Mesendoderm (in vitro differentiated cells): ENCODE measurements around the gene CCL21.

ENCODE experiments used
- DNase-seq: peaks from one replicate; pipeline ENCODE4 v3.0.0; 2013
- H2AK5ac ChIP-seq: 2 replicates; pipeline ENCODE4 v1.6.1; 2013; ENCODE audit warnings: low read length, inconsistent platforms
- H2BK120ac ChIP-seq: 2 replicates; pipeline ENCODE4 v1.6.1; 2013; ENCODE audit warnings: low read depth, mild to moderate bottlenecking, low read length, moderate library complexity, mixed read lengths
- H2BK15ac ChIP-seq: replicated peaks from 2 replicates; pipeline ENCODE4 v1.6.1; 2013; ENCODE audit warnings: low read depth, mild to moderate bottlenecking, moderate library complexity
- H2BK5ac ChIP-seq: 2 replicates; pipeline ENCODE4 v1.6.1; 2013; ENCODE audit warnings: low read length, inconsistent platforms
- H3K18ac ChIP-seq: 2 replicates; pipeline ENCODE4 v1.6.1; 2013; ENCODE audit warnings: mild to moderate bottlenecking, low read length, mixed read lengths
- H3K23ac ChIP-seq: one replicate; pipeline ENCODE4 v1.6.1; 2013; ENCODE audit warnings: low read length
- H3K27ac ChIP-seq: 2 replicates; pipeline ENCODE4 v1.5.1; 2013; ENCODE audit warnings: low read depth, mild to moderate bottlenecking, inconsistent platforms, low read length, moderate library complexity
- H3K27me3 ChIP-seq: 2 replicates; pipeline ENCODE4 v1.6.1; 2013; ENCODE audit warnings: low read length, control low read depth, mild to moderate bottlenecking, inconsistent platforms; ENCODE audit not compliant: insufficient read depth, poor library complexity
- H3K36me3 ChIP-seq: 2 replicates; pipeline ENCODE4 v1.6.1; 2013; ENCODE audit warnings: low read length, inconsistent platforms; ENCODE audit not compliant: control insufficient read depth, insufficient read depth
- H3K4ac ChIP-seq: one replicate; pipeline ENCODE4 v1.6.1; 2013; ENCODE audit warnings: low read depth, mild to moderate bottlenecking, low read length, moderate library complexity
- H3K4me1 ChIP-seq: 2 replicates; pipeline ENCODE4 v1.6.1; 2013; ENCODE audit warnings: low read depth, low read length, inconsistent platforms; ENCODE audit not compliant: control insufficient read depth
- H3K4me2 ChIP-seq: 2 replicates; pipeline ENCODE4 v1.6.1; 2013; ENCODE audit warnings: low read length
- H3K4me3 ChIP-seq: 2 replicates; pipeline ENCODE4 v1.5.1; 2013; ENCODE audit warnings: mild to moderate bottlenecking, low read length
- H3K56ac ChIP-seq: one replicate; pipeline ENCODE4 v1.6.1; 2013; ENCODE audit warnings: low read length
- H3K79me1 ChIP-seq: 2 replicates; pipeline ENCODE4 v1.6.1; 2013; ENCODE audit warnings: low read length, inconsistent platforms
- H3K79me2 ChIP-seq: 2 replicates; pipeline ENCODE4 v1.6.1; 2013; ENCODE audit warnings: mild to moderate bottlenecking, low read length; ENCODE audit not compliant: control insufficient read depth, insufficient read depth
- H3K9ac ChIP-seq: 2 replicates; pipeline ENCODE4 v1.6.1; 2013; ENCODE audit warnings: low read length, inconsistent platforms
- H4K5ac ChIP-seq: one replicate; pipeline ENCODE4 v1.6.1; 2013; ENCODE audit warnings: low read length
- H4K8ac ChIP-seq: one replicate; pipeline ENCODE4 v1.6.1; 2013; ENCODE audit warnings: low read depth, mild to moderate bottlenecking, control low read depth, low read length, moderate library complexity
- WGBS: extraction: QIAGEN DNeasy Blood & Tissue Kit; methylation state at CpG from one replicate; pipeline ENCODE4 v1.1.7; 2013; ENCODE audit warnings: low lambda C conversion rate, missing lambda C conversion rate; ENCODE audit not compliant: insufficient coverage; ENCODE audit errors: extremely low coverage; 5-methylcytosine and 5-hydroxymethylcytosine counted together

Gene CCL21

DNA sequence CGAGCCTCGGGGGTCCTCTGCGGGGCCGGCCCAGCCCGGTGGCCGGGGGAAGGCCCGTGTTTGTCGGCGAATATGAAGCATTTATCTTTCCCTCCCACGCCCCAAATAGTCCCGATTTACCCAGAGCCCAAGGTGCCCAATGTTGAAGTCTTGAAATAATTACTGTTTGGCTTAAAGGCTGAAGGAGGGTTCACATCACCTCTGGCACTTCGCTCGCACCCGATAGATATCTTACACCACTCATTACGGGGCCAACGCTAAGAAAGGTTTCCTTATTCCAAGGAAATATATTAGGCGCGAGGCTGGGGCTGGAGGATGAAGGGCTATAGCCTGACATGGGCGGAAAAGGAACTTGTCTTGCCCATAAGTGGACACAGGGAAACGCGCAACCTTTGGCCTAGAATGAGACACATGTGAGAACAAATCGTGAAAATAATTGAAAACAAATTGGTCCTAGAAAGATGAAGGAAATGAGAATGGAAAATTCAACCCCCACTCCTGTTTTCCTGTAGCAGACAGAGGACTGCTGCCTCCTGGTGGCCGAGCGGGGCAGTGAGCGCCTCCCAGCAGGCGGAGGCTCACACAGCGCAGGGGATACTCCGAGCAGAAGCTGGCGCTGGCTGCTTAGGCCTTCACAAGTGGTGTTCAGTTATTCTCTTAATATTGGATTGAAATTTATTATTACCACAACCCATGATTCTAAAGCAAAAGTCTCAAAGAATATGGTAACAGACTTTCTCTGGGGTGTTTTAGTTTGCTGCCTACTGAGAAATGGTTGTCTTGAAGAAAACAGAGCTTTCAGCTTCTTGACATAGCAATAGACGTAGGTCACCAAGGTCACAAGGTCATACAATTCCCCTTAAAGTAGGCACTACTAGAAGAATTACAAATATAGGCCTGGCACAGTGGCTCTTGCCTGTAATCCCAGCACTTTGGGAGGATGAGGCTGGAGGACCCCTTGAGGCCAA is 7.9 kb downstream of the CCL21 start:
- peak overlapping the region; percentile 81 for H3K56ac ChIP-seq
- no peak overlapping the region for H4K5ac ChIP-seq
- WGBS = no CpG with 5 or more reads among the region's 30 CpGs
- no peak overlapping the region for H3K4me3 ChIP-seq
- H3K79me1 ChIP-seq = no peaks in the 10 kb centered on the region
- no peak overlapping the region for H3K27ac ChIP-seq
- peak overlapping the region; percentile 54 for H3K9ac ChIP-seq
- H3K27me3 ChIP-seq = peaks cover 15% of the 10 kb centered on the region
- H2AK5ac ChIP-seq = no peak overlapping the region
- no peak overlapping the region for H2BK15ac ChIP-seq
- no peak overlapping the region for H3K4ac ChIP-seq
- no peak overlapping the region for H4K8ac ChIP-seq
- no peaks in the 10 kb centered on the region for H3K36me3 ChIP-seq
- H3K4me1 ChIP-seq = peaks cover 2% of the 10 kb centered on the region
- DNase-seq = peak; percentile 76
- no peak overlapping the region for H3K23ac ChIP-seq
- H3K4me2 ChIP-seq = peak overlapping the region; percentile 54
- H3K79me2 ChIP-seq = no peaks in the 10 kb centered on the region
- H2BK5ac ChIP-seq = no peak overlapping the region
- peak overlapping the region; percentile 72 for H3K18ac ChIP-seq
- H2BK120ac ChIP-seq = no peak overlapping the region

GRCh38 chr9:34701023-34701768 is 8.7 kb downstream of the CCL21 start:
- Histone ChIP-seq H3K4me2 (peak overlapping the region; percentile 54), H3K18ac (peak overlapping the region; percentile 72), H2BK15ac (no peak overlapping the region), H3K9ac (peak overlapping the region; percentile 54), H4K8ac (no peak overlapping the region), H3K23ac (peak overlapping the region; percentile 66), H4K5ac (no peak overlapping the region), H2AK5ac (no peak overlapping the region), H3K4me1 (peaks cover 2% of the 10 kb centered on the region), H2BK120ac (no peak overlapping the region), H3K79me2 (no peaks in the 10 kb centered on the region), H3K36me3 (no peaks in the 10 kb centered on the region), H2BK5ac (no peak overlapping the region), H3K79me1 (no peaks in the 10 kb centered on the region), H3K27ac (no peak overlapping the region), H3K4ac (peak overlapping the region; percentile 65), H3K27me3 (peaks cover 15% of the 10 kb centered on the region), H3K4me3 (no peak overlapping the region), H3K56ac (peak overlapping the region; percentile 81)
- peak; percentile 81 for DNase-seq
- WGBS = no CpG with 5 or more reads among the region's 52 CpGs

DNA sequence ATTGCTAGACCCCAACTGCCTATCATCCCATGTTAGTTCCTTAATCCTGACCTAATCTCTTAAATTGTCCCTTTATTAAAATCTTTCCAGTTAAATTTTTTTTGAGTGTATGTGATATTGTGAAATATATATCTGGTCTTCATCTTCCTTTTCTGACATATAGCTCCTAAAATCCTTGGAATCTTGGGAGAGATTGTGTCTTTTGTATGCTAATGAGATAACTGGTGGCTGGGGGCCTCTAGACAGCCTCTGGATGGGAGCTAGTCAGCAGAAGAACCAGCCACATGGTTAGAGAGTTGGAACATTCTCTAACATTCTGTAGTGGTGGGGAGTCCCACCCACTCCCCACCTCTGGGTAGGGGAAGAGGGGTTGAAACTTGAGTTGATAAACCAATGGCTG is 15.1 kb downstream of the CCL21 start:
- H3K4me1 ChIP-seq = no peaks in the 10 kb centered on the region
- no peak overlapping the region for H3K27ac ChIP-seq
- H3K36me3 ChIP-seq = no peaks in the 10 kb centered on the region
- H3K23ac ChIP-seq = no peak overlapping the region
- H3K9ac ChIP-seq = no peak overlapping the region
- H3K56ac ChIP-seq = no peak overlapping the region
- peak; percentile 63 for DNase-seq
- H3K27me3 ChIP-seq = peaks cover 2% of the 10 kb centered on the region
- H2BK5ac ChIP-seq = no peak overlapping the region
- no peak overlapping the region for H3K4me3 ChIP-seq
- H2AK5ac ChIP-seq = no peak overlapping the region
- H4K5ac ChIP-seq = no peak overlapping the region
- no peaks in the 10 kb centered on the region for H3K79me1 ChIP-seq
- no peak overlapping the region for H3K4me2 ChIP-seq
- no peak overlapping the region for H3K4ac ChIP-seq
- H3K18ac ChIP-seq = no peak overlapping the region
- no peak overlapping the region for H2BK120ac ChIP-seq
- no peak overlapping the region for H4K8ac ChIP-seq
- H3K79me2 ChIP-seq = no peaks in the 10 kb centered on the region
- H2BK15ac ChIP-seq = no peak overlapping the region

DNA sequence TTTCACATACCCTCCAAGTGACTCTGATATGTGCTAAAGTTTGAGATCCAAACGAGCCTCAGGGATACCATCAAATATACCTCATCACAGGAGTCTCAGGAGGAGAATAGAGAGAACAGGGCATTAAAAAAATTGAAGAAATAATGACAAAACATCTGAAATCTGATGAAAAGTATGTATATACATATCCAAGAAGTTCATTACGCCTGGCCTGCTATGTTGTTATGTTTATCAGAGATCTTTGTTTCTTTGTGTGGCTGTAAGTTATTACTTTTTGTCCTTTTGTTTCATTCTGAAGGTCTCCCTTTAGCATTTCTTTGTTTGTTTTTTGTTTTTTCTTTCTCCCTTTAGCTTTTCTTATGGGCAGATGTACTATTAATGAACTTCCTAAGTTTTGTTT is 16.4 kb downstream of the CCL21 start:
- H3K18ac ChIP-seq = no peak overlapping the region
- no peak overlapping the region for H2BK5ac ChIP-seq
- no peak overlapping the region for H2BK120ac ChIP-seq
- no peak overlapping the region for H3K4ac ChIP-seq
- no peak overlapping the region for H3K4me2 ChIP-seq
- no peaks in the 10 kb centered on the region for H3K4me1 ChIP-seq
- H4K8ac ChIP-seq = no peak overlapping the region
- H2AK5ac ChIP-seq = no peak overlapping the region
- H2BK15ac ChIP-seq = no peak overlapping the region
- H3K56ac ChIP-seq = no peak overlapping the region
- no peak for DNase-seq
- H3K4me3 ChIP-seq = no peak overlapping the region
- no peaks in the 10 kb centered on the region for H3K79me2 ChIP-seq
- H3K9ac ChIP-seq = no peak overlapping the region
- no peak overlapping the region for H3K27ac ChIP-seq
- H4K5ac ChIP-seq = no peak overlapping the region
- no peaks in the 10 kb centered on the region for H3K36me3 ChIP-seq
- no CpG with 5 or more reads among the region's 2 CpGs for WGBS
- H3K79me1 ChIP-seq = no peaks in the 10 kb centered on the region
- H3K23ac ChIP-seq = no peak overlapping the region
- no peaks in the 10 kb centered on the region for H3K27me3 ChIP-seq

DNA sequence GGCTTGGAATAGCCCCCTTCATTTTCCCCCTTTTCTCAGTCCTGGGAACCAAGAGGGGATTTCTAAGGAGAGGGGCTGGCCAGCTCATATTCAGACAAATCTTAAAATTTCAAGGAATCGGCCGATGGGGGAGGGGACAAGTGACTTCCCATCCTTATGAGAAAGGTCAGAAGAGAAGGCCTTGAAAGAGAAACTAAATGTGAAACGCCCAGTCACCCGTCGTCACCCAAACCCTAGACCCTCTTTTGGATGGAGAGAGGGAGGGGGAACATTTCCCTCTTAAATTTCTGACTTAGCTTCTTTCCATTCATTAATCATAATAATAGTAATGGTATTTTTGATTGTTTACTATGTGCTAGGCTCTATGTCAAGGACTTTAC is 18.0 kb downstream of the CCL21 start:
- H2BK15ac ChIP-seq = no peak overlapping the region
- no peak for DNase-seq
- H3K79me1 ChIP-seq = no peaks in the 10 kb centered on the region
- H3K23ac ChIP-seq = no peak overlapping the region
- H3K4me1 ChIP-seq = no peaks in the 10 kb centered on the region
- H3K4ac ChIP-seq = no peak overlapping the region
- H4K5ac ChIP-seq = no peak overlapping the region
- no peak overlapping the region for H3K4me2 ChIP-seq
- H3K18ac ChIP-seq = no peak overlapping the region
- no peak overlapping the region for H3K9ac ChIP-seq
- H4K8ac ChIP-seq = no peak overlapping the region
- no peak overlapping the region for H2BK5ac ChIP-seq
- H3K79me2 ChIP-seq = no peaks in the 10 kb centered on the region
- H3K56ac ChIP-seq = no peak overlapping the region
- no peak overlapping the region for H2AK5ac ChIP-seq
- no peaks in the 10 kb centered on the region for H3K27me3 ChIP-seq
- no peak overlapping the region for H3K4me3 ChIP-seq
- H3K36me3 ChIP-seq = no peaks in the 10 kb centered on the region
- WGBS = no CpG with 5 or more reads among the region's 5 CpGs
- no peak overlapping the region for H2BK120ac ChIP-seq
- no peak overlapping the region for H3K27ac ChIP-seq
